Neuronal stem cell (in vitro differentiated cells): ENCODE measurements around the gene SCYGR1.

ENCODE experiments used
- DNase-seq: peaks from one replicate; pipeline ENCODE4 v3.0.0-alpha.2; 2013; ENCODE audit warnings: low spot score
- H2AFZ ChIP-seq: one replicate; pipeline ENCODE4 v1.6.1; 2013; ENCODE audit warnings: mild to moderate bottlenecking, low read length, inconsistent platforms
- H2AK5ac ChIP-seq: 2 replicates; pipeline ENCODE4 v1.6.1; 2013; ENCODE audit warnings: low read depth, mild to moderate bottlenecking, inconsistent platforms, low read length, moderate library complexity, mixed read lengths
- H2BK120ac ChIP-seq: 2 replicates; pipeline ENCODE4 v1.6.1; 2013; ENCODE audit warnings: low read depth, mild to moderate bottlenecking, inconsistent platforms, low read length, moderate library complexity, mixed read lengths
- H2BK12ac ChIP-seq: one replicate; pipeline ENCODE4 v1.6.1; 2013; ENCODE audit warnings: low read length, inconsistent platforms
- H2BK15ac ChIP-seq: 2 replicates; pipeline ENCODE4 v1.6.1; 2013; ENCODE audit warnings: mild to moderate bottlenecking, low read length, inconsistent platforms, mixed read lengths
- H2BK5ac ChIP-seq: one replicate; pipeline ENCODE4 v1.6.1; 2013; ENCODE audit warnings: inconsistent platforms, mild to moderate bottlenecking, low read length, moderate library complexity
- H3K14ac ChIP-seq: one replicate; pipeline ENCODE4 v1.6.1; 2013; ENCODE audit warnings: low read length, inconsistent platforms
- H3K18ac ChIP-seq: 2 replicates; pipeline ENCODE4 v1.6.1; 2013; ENCODE audit warnings: low read length, inconsistent platforms
- H3K23ac ChIP-seq: 2 replicates; pipeline ENCODE4 v1.6.1; 2013; ENCODE audit warnings: low read depth, mild to moderate bottlenecking, mixed read lengths, low read length, inconsistent platforms; ENCODE audit not compliant: poor library complexity
- H3K27ac ChIP-seq: replicated peaks from 3 replicates; pipeline ENCODE4 v1.5.1; 2013; ENCODE audit warnings: low read length, inconsistent platforms
- H3K27me3 ChIP-seq, 3 experiments: 2 replicates each; pipeline ENCODE4 v1.6.1; 2013; ENCODE audit warnings: low read length in 3 of 3, mild to moderate bottlenecking in 2 of 3, inconsistent platforms in 1 of 3, low read depth in 1 of 3, mixed read lengths in 1 of 3, moderate library complexity in 1 of 3; ENCODE audit not compliant: control insufficient read depth in 3 of 3, insufficient read depth in 3 of 3
- H3K36me3 ChIP-seq, 2 donors: replicated peaks in 1 of 2; 2 replicates each; pipeline ENCODE4 v1.6.1; 2013; ENCODE audit warnings: low read length in 2 of 2; ENCODE audit not compliant: control insufficient read depth in 2 of 2, insufficient read depth in 2 of 2
- H3K4ac ChIP-seq: 2 replicates; pipeline ENCODE4 v1.6.1; 2013; ENCODE audit warnings: inconsistent platforms, mild to moderate bottlenecking, low read length, moderate library complexity
- H3K4me1 ChIP-seq, 2 donors: 1 replicate in 1 of 2; 2 replicates in 1 of 2; pipeline ENCODE4 v1.6.1; 2013; ENCODE audit warnings: low read length in 2 of 2, low read depth in 1 of 2; ENCODE audit not compliant: control insufficient read depth in 2 of 2, insufficient read depth in 1 of 2
- H3K4me2 ChIP-seq: one replicate; pipeline ENCODE4 v1.6.1; 2013; ENCODE audit warnings: mild to moderate bottlenecking, low read length, inconsistent platforms; ENCODE audit not compliant: insufficient read depth, poor library complexity, severe bottlenecking
- H3K4me3 ChIP-seq, 2 donors: 2 replicates each; pipeline ENCODE4 v1.5.1; 2013; ENCODE audit warnings: low read length in 2 of 2, mild to moderate bottlenecking in 2 of 2, inconsistent platforms in 1 of 2, moderate library complexity in 1 of 2
- H3K79me1 ChIP-seq: one replicate; pipeline ENCODE4 v1.6.1; 2013; ENCODE audit warnings: low read depth, mild to moderate bottlenecking, inconsistent platforms, low read length, moderate library complexity
- H3K9ac ChIP-seq: one replicate; pipeline ENCODE4 v1.6.1; 2013; ENCODE audit warnings: mild to moderate bottlenecking, low read depth, low read length, inconsistent platforms; ENCODE audit not compliant: poor library complexity
- H3K9me3 ChIP-seq, 2 donors: replicated peaks in 1 of 2; 2 replicates each; pipeline versions ENCODE3 to v1.6.1; 2013; ENCODE audit warnings: low read length in 2 of 2, mild to moderate bottlenecking in 2 of 2, inconsistent platforms in 1 of 2, low read depth in 1 of 2, mixed read lengths in 1 of 2, moderate library complexity in 1 of 2; ENCODE audit not compliant: control insufficient read depth in 2 of 2, insufficient read depth in 1 of 2
- H4K8ac ChIP-seq: one replicate; pipeline ENCODE4 v1.6.1; 2013; ENCODE audit warnings: low read depth, mild to moderate bottlenecking, inconsistent platforms, low read length, moderate library complexity
- H4K91ac ChIP-seq: one replicate; pipeline ENCODE4 v1.6.1; 2013; ENCODE audit warnings: low read length, low read depth, mild to moderate bottlenecking, inconsistent platforms; ENCODE audit not compliant: poor library complexity
- WGBS, 2 donors: extraction: QIAGEN DNeasy Blood & Tissue Kit; methylation state at CpG; one replicate each; pipeline ENCODE4 v1.1.7; 2013; ENCODE audit warnings: missing lambda C conversion rate in 2 of 2, mixed read lengths in 1 of 2; ENCODE audit not compliant: insufficient read length in 2 of 2, insufficient replicate concordance in 1 of 2; ENCODE audit errors: extremely low coverage in 2 of 2; 5-methylcytosine and 5-hydroxymethylcytosine counted together

The SCYGR1 gene

GRCh38 chr2:227394401-227394800 lies 6.7 kb upstream of the SCYGR1 start:
- no peak for DNase-seq
- Histone ChIP-seq H2BK5ac (no peak overlapping the region), H4K8ac (no peak overlapping the region), H3K4me2 (no peak overlapping the region), H2BK120ac (no peak overlapping the region), H3K79me1 (no peaks in the 10 kb centered on the region), H4K91ac (no peak overlapping the region), H2AK5ac (no peak overlapping the region), H3K9ac (no peak overlapping the region), H2BK12ac (no peak overlapping the region), H3K23ac (no peak overlapping the region), H3K4me1 (no peaks in the 10 kb centered on the region), H3K9me3 (no peaks in the 10 kb centered on the region), H3K14ac (no peak overlapping the region), H3K36me3 (no peaks in the 10 kb centered on the region), H3K27me3 (peaks cover 0 to 1% (median 0%) of the 10 kb centered on the region in 3 experiments), H3K4ac (no peak overlapping the region), H3K18ac (no peak overlapping the region), H2AFZ (no peak overlapping the region), H3K27ac (no peak overlapping the region), H2BK15ac (no peak overlapping the region), H3K4me3 (no peak overlapping the region)
- WGBS, 2 donors: no CpG with 5 or more reads among the region's 2 CpGs

GRCh38 chr2:227390468-227391256 lies 2.9 kb upstream of the SCYGR1 start:
- H2BK120ac ChIP-seq: no peak overlapping the region
- H3K9me3 ChIP-seq: no peaks in the 10 kb centered on the region
- no peak overlapping the region for H3K14ac ChIP-seq
- no peak overlapping the region for H2BK5ac ChIP-seq
- no peaks in the 10 kb centered on the region for H3K79me1 ChIP-seq
- H3K4me1 ChIP-seq: no peaks in the 10 kb centered on the region
- H4K8ac ChIP-seq: no peak overlapping the region
- H3K18ac ChIP-seq: no peak overlapping the region
- no peak overlapping the region for H3K4me3 ChIP-seq
- no peak overlapping the region for H2AFZ ChIP-seq
- WGBS, 2 donors: no CpG with 5 or more reads among the region's 17 CpGs
- H3K27me3 ChIP-seq: no peaks in the 10 kb centered on the region
- no peak overlapping the region for H2BK15ac ChIP-seq
- no peak overlapping the region for H3K4ac ChIP-seq
- no peak for DNase-seq
- H3K36me3 ChIP-seq: no peaks in the 10 kb centered on the region
- H3K9ac ChIP-seq: no peak overlapping the region
- H2AK5ac ChIP-seq: no peak overlapping the region
- H3K4me2 ChIP-seq: no peak overlapping the region
- H3K23ac ChIP-seq: no peak overlapping the region
- H4K91ac ChIP-seq: no peak overlapping the region
- no peak overlapping the region for H2BK12ac ChIP-seq
- H3K27ac ChIP-seq: no peak overlapping the region

DNA sequence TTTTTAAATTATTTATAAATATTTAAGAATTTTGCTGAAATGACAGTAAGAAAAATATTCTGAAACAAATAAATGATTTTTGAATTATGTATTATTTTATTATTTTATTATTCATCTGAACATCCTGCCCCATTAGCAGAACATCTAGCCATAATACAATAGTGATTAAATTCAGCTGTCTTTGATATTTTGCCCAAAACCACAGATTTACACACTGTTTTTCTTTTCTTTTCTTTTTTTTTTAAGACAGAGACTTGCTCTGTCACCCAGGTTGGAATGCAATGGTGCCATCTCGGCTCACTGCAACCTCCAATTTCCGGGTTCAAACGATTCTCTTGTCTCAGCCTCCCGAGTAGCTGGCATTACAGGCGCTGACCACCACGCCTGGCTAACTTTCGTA lies 1.9 kb upstream of the SCYGR1 start:
- Histone ChIP-seq H3K4ac (no peak overlapping the region), H2BK15ac (no peak overlapping the region), H3K4me3 (no peak overlapping the region), H3K27ac (no peak overlapping the region), H3K4me1 (no peaks in the 10 kb centered on the region), H2BK5ac (no peak overlapping the region), H4K91ac (no peak overlapping the region), H2AK5ac (no peak overlapping the region), H3K4me2 (no peak overlapping the region), H4K8ac (no peak overlapping the region), H3K18ac (no peak overlapping the region), H2AFZ (no peak overlapping the region), H2BK120ac (no peak overlapping the region), H3K36me3 (no peaks in the 10 kb centered on the region), H3K23ac (no peak overlapping the region), H3K27me3 (no peaks in the 10 kb centered on the region), H3K9me3 (no peaks in the 10 kb centered on the region), H3K9ac (no peak overlapping the region), H3K14ac (no peak overlapping the region), H2BK12ac (no peak overlapping the region), H3K79me1 (no peaks in the 10 kb centered on the region)
- no CpG with 5 or more reads among the region's 7 CpGs for WGBS, 2 donors
- DNase-seq: no peak

- no peak overlapping the region for H4K8ac ChIP-seq
- no CpG with 5 or more reads among the region's 3 CpGs for WGBS, 2 donors
- no peak overlapping the region for H4K91ac ChIP-seq
- H3K4me1 ChIP-seq: no peaks in the 10 kb centered on the region
- H3K4me2 ChIP-seq: no peak overlapping the region
- no peak overlapping the region for H3K4ac ChIP-seq
- no peak overlapping the region for H2BK5ac ChIP-seq
- no peak for DNase-seq
- no peak overlapping the region for H2BK15ac ChIP-seq
- no peak overlapping the region for H3K27ac ChIP-seq
- H3K14ac ChIP-seq: no peak overlapping the region
- no peak overlapping the region for H2BK12ac ChIP-seq
- no peaks in the 10 kb centered on the region for H3K27me3 ChIP-seq
- H3K79me1 ChIP-seq: no peaks in the 10 kb centered on the region
- H3K9me3 ChIP-seq: no peaks in the 10 kb centered on the region
- H3K9ac ChIP-seq: no peak overlapping the region
- no peak overlapping the region for H2AFZ ChIP-seq
- no peak overlapping the region for H2AK5ac ChIP-seq
- no peak overlapping the region for H3K23ac ChIP-seq
- H3K4me3 ChIP-seq: no peak overlapping the region
- no peak overlapping the region for H3K18ac ChIP-seq
- H2BK120ac ChIP-seq: no peak overlapping the region
- no peaks in the 10 kb centered on the region for H3K36me3 ChIP-seq
Observed at GRCh38 chr2:227389231-227389630, 1.5 kb upstream of the SCYGR1 start.
